ENCODE data around the gene CCL28.
A peak's percentile ranks its signal among the peaks of the same experiment; 100 is the strongest.

The CCL28 gene

GRCh38 chr5:43390471-43390870 lies 21.7 kb downstream of the CCL28 start:
- no peaks in the 10 kb centered on the region for H3K36me3 ChIP-seq (ENCODE audit: insufficient read depth)
- H3K79me2 ChIP-seq (ENCODE audit: insufficient read depth, low read depth), result no peaks in the 10 kb centered on the region
- no peak overlapping the region for H3K9ac ChIP-seq
- H3K4me3 ChIP-seq (IDR thresholded peaks at IDR 0.05; ENCODE audit: insufficient read depth, low read depth, low read length), result no peak overlapping the region
- no peaks in the 10 kb centered on the region for H3K4me1 ChIP-seq (ENCODE audit: low read depth, poor library complexity, severe bottlenecking)
- no peak overlapping the region for H2AFZ ChIP-seq (ENCODE audit: low read depth)
- no peak overlapping the region for H3K27ac ChIP-seq
- no peak overlapping the region for H3K4me2 ChIP-seq
- H4K20me1 ChIP-seq (ENCODE audit: insufficient read depth), result no peaks in the 10 kb centered on the region
- no peaks in the 10 kb centered on the region for H3K27me3 ChIP-seq (ENCODE audit: insufficient read depth, low read depth)
- TF ChIP-seq CTCF (conservative IDR thresholded peaks at IDR 0.05; ENCODE audit: low read depth, low read length), result no peak

GRCh38 chr5:43389679-43390329 lies 22.4 kb downstream of the CCL28 start:
- Histone ChIP-seq H3K9ac (no peak overlapping the region), H3K79me2 (ENCODE audit: insufficient read depth, low read depth) (no peaks in the 10 kb centered on the region), H2AFZ (ENCODE audit: low read depth) (no peak overlapping the region), H3K4me2 (no peak overlapping the region), H4K20me1 (ENCODE audit: insufficient read depth) (no peaks in the 10 kb centered on the region), H3K4me3 (IDR thresholded peaks at IDR 0.05; ENCODE audit: insufficient read depth, low read depth, low read length) (no peak overlapping the region), H3K27me3 (ENCODE audit: insufficient read depth, low read depth) (no peaks in the 10 kb centered on the region), H3K36me3 (ENCODE audit: insufficient read depth) (no peaks in the 10 kb centered on the region), H3K27ac (no peak overlapping the region), H3K4me1 (ENCODE audit: low read depth, poor library complexity, severe bottlenecking) (no peaks in the 10 kb centered on the region)
- peak; percentile 80 for TF ChIP-seq CTCF (conservative IDR thresholded peaks at IDR 0.05; ENCODE audit: low read depth, low read length)

- no peak for TF ChIP-seq CTCF (conservative IDR thresholded peaks at IDR 0.05; ENCODE audit: low read depth, low read length)
- H3K27me3 ChIP-seq (ENCODE audit: insufficient read depth, low read depth), result no peaks in the 10 kb centered on the region
- no peak overlapping the region for H3K9ac ChIP-seq
- H3K4me2 ChIP-seq, result no peak overlapping the region
- no peaks in the 10 kb centered on the region for H3K36me3 ChIP-seq (ENCODE audit: insufficient read depth)
- H3K4me1 ChIP-seq (ENCODE audit: low read depth, poor library complexity, severe bottlenecking), result no peaks in the 10 kb centered on the region
- H3K27ac ChIP-seq, result no peak overlapping the region
- no peak overlapping the region for H2AFZ ChIP-seq (ENCODE audit: low read depth)
- H3K4me3 ChIP-seq (IDR thresholded peaks at IDR 0.05; ENCODE audit: insufficient read depth, low read depth, low read length), result no peak overlapping the region
- no peaks in the 10 kb centered on the region for H3K79me2 ChIP-seq (ENCODE audit: insufficient read depth, low read depth)
- no peaks in the 10 kb centered on the region for H4K20me1 ChIP-seq (ENCODE audit: insufficient read depth)
Measured at GRCh38 chr5:43386960-43387362, 25.2 kb downstream of the CCL28 start.

- Histone ChIP-seq H2AFZ (ENCODE audit: low read depth) (no peak overlapping the region), H4K20me1 (ENCODE audit: insufficient read depth) (no peaks in the 10 kb centered on the region), H3K4me2 (no peak overlapping the region), H3K79me2 (ENCODE audit: insufficient read depth, low read depth) (no peaks in the 10 kb centered on the region), H3K4me1 (ENCODE audit: low read depth, poor library complexity, severe bottlenecking) (no peaks in the 10 kb centered on the region), H3K36me3 (ENCODE audit: insufficient read depth) (no peaks in the 10 kb centered on the region), H3K9ac (no peak overlapping the region), H3K27me3 (ENCODE audit: insufficient read depth, low read depth) (no peaks in the 10 kb centered on the region), H3K4me3 (IDR thresholded peaks at IDR 0.05; ENCODE audit: insufficient read depth, low read depth, low read length) (no peak overlapping the region), H3K27ac (no peak overlapping the region)
- TF ChIP-seq CTCF (conservative IDR thresholded peaks at IDR 0.05; ENCODE audit: low read depth, low read length), result no peak
Measured at GRCh38 chr5:43376496-43377140, 35.6 kb downstream of the CCL28 start.

Data from KMS-11 (cell line).